Measurements from ENCODE around the gene MIEF2.

DNA sequence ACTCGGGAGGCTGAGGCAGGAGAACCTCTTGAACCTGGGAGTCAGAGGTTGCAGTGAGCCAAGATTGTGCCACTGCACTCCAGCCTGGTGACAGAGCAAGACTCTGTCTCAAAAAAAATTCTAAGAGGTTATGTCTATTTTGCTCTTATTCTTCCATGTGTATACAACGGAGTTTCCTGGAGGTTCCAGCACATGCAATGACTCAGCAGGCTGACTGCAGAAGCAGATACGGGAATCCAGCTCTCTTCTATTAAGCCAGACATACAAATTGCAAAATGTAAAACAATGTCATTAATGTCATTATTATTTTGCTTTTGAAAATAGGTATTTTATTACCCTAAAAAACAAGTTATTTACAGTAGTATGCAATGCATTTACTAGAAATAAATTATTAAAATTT lies 18.4 kb downstream of the MIEF2 start:
- no peak for TF ChIP-seq CTCF (conservative IDR thresholded peaks at IDR 0.05; ENCODE audit: low read length)
- no peak for TF ChIP-seq EZH2phosphoT487 (IDR thresholded peaks at IDR 0.05; ENCODE audit: borderline replicate concordance)

Measured in Loucy (cell line).